Heart left ventricle (tissue), 16 donors: ENCODE measurements around the gene TM4SF1. TPM values are rescaled to one million over a fixed set of nuclear protein-coding genes. Genes with fewer than 3 reads are reported as not detected.
"Not testable (repeated sequence)": the region's sequence is repeated elsewhere in the genome, so short reads cannot be mapped to it uniquely, and the experiment has no call there.

Experiments used
- ATAC-seq, 4 donors: fragments of 200-7000 bp; cut with Tn5 transposase; one replicate each; pipeline ENCODE4 v1.9.1; 2020 to 2022; ENCODE audit warnings: moderate library complexity in 4 of 4, mild to moderate bottlenecking in 3 of 4, moderate number of reproducible peaks in 1 of 4
- DNase-seq, 5 donors: peaks; one replicate each; pipeline ENCODE4 v3.0.0-alpha.2; 2020
- H3K27ac ChIP-seq, 12 donors: fragments of 200-600 bp; sonication (generic) in 4 of 12; one replicate each; pipeline versions ENCODE4 v1.5.0 to v1.8.0; 2016 to 2022; ENCODE audit warnings: mild to moderate bottlenecking in 2 of 12
- H3K27me3 ChIP-seq, 9 donors: fragments of 200-600 bp; sonication (generic) in 2 of 9; one replicate each; pipeline versions ENCODE4 v1.5.1 to v1.8.0; 2016 to 2022; ENCODE audit warnings: mild to moderate bottlenecking in 3 of 9
- H3K36me3 ChIP-seq, 9 donors: fragments of 200-600 bp; sonication (generic) in 2 of 9; one replicate each; pipeline versions ENCODE4 v1.5.0 to v1.8.0; 2018 to 2022; ENCODE audit warnings: mild to moderate bottlenecking in 2 of 9
- H3K4me1 ChIP-seq, 12 donors: fragments of 200-600 bp; sonication (generic) in 4 of 12; one replicate each; pipeline versions ENCODE4 v1.5.0 to v1.8.0; 2016 to 2022; ENCODE audit warnings: mild to moderate bottlenecking in 3 of 12
- H3K4me3 ChIP-seq, 12 donors: fragments of 200-600 bp; sonication (generic) in 4 of 12; one replicate each; pipeline versions ENCODE4 v1.5.0 to v1.8.0; 2017 to 2022; ENCODE audit warnings: mild to moderate bottlenecking in 9 of 12, moderate library complexity in 4 of 12
- H3K9me3 ChIP-seq, 12 donors: fragments of 200-600 bp; sonication (generic) in 4 of 12; one replicate each; pipeline versions ENCODE4 v1.5.0 to v1.8.0; 2016 to 2022; ENCODE audit warnings: mild to moderate bottlenecking in 1 of 12
- POLR2A ChIP-seq, 2 donors: fragments of 450-650 bp; IDR thresholded peaks; one replicate each; pipeline ENCODE4 v1.6.1; 2017; ENCODE audit warnings: antibody characterized with exemption in 2 of 2, mild to moderate bottlenecking in 2 of 2, moderate library complexity in 2 of 2
- WGBS, 4 donors: extraction: QIAGEN DNeasy Blood & Tissue Kit in 2 of 4; methylation state at CpG; one replicate each; pipeline versions ENCODE4 v1.1.5 to v1.1.7; 2013 to 2018; 5-methylcytosine and 5-hydroxymethylcytosine counted together
- intact Hi-C, 10 donors: fragments of 100-400 bp; cut with DNase I; formaldehyde crosslinking; loops; one replicate each; pipeline versions ENCODE4 v1.11.1 to v1.14.2; 2022
- polyA plus RNA-seq, 2 donors: library from polyadenylated mRNA; stranded (reverse); fragments of 200-250 nt; gene quantifications; one replicate each; pipeline ENCODE4 v1.2.3, GENCODE V29; 2013
- total RNA-seq, 9 donors: library from RNA; depleted of rRNA in 2 of 9; stranded (reverse); fragments of >200 nt in 2 of 9; fragmentation: NEBNext Ultra II Directional in 3 of 9; extraction: Animal tissue kit (Norgen Biotek cat#: 25700) in 3 of 9; gene quantifications; one replicate each; pipeline versions ENCODE4 v1.1.0 to v1.2.4, GENCODE V29; 2016 to 2023
- TF ChIP-seq, protein P1 (sequence below), 12 donors: fragments of 200-600 bp; sonication (generic) in 4 of 12; IDR thresholded peaks; one replicate each; pipeline versions ENCODE4 v1.5.0 to v1.8.0; 2018 to 2022; ENCODE audit warnings: antibody characterized with exemption in 12 of 12, mild to moderate bottlenecking in 5 of 12
- donor health status: ischemic (EF 13 %, LVEDD 7.1; RV severe dilation, severe dysfunction).
- donor health status: healthy with polysubstance abuse.
- donor health status: DM: no; HTN: yes; CAD: no.
- donor health status: DM: no; HTN: no; CAD: no.
- donor health status: ischemic (EF 25% LVEDD 6.9; RV normal size, moderate dysfunction).
- donor health status: ischemic (EF 25% LVEDD 5.7; RV mildly dilated, moderate dysfunction).
- donor health status: healthy.
- donor health status: DM: yes; HTN: yes; CAD: no.
- donor health status: ischemic (EF 35%, LVEDD 5.7; RV mildly dilated, moderate dysfunction).
- donor health status: nonischemic (EF 11% LVEDD 7.7; RV severe dilation, severe dysfunction).
- donor health status: DM: yes; HTN: yes; CAD: no.
- donor health status: PGD.
- donor health status: ischemic (EF 29% LVEDD 5.4; RV normal size, mild dysfunction).
- donor health status: nonischemic (EF 23%, LVEDD 6.1; RV moderate dilation, normal function).

Gene TM4SF1
- total and polyA plus RNA-seq, 11 donors = 61.6 to 224 (median 111) TPM

- TF ChIP-seq, protein P1, sequence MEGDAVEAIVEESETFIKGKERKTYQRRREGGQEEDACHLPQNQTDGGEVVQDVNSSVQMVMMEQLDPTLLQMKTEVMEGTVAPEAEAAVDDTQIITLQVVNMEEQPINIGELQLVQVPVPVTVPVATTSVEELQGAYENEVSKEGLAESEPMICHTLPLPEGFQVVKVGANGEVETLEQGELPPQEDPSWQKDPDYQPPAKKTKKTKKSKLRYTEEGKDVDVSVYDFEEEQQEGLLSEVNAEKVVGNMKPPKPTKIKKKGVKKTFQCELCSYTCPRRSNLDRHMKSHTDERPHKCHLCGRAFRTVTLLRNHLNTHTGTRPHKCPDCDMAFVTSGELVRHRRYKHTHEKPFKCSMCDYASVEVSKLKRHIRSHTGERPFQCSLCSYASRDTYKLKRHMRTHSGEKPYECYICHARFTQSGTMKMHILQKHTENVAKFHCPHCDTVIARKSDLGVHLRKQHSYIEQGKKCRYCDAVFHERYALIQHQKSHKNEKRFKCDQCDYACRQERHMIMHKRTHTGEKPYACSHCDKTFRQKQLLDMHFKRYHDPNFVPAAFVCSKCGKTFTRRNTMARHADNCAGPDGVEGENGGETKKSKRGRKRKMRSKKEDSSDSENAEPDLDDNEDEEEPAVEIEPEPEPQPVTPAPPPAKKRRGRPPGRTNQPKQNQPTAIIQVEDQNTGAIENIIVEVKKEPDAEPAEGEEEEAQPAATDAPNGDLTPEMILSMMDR (IDR thresholded peaks at IDR 0.05) = no peak
- no peak for TF ChIP-seq POLR2A (IDR thresholded peaks at IDR 0.05)
- H3K36me3 ChIP-seq = no peaks in the 10 kb centered on the region
- H3K27ac ChIP-seq = peak overlapping the region in 4 of 12 donors; percentile 16 to 51 (median 28)
- H3K4me3 ChIP-seq = no peak overlapping the region
- no peaks in the 10 kb centered on the region for H3K27me3 ChIP-seq
- peaks cover 0 to 50% (median 28%) of the 10 kb centered on the region in 12 donors for H3K4me1 ChIP-seq
- WGBS, 4 donors = 75 to 82% (median 81%) methylated on average over 4 of the region's 4 CpGs
- DNase-seq = no peak
- intact Hi-C loops = no loop called here
- ATAC-seq = no peak
- no peaks in the 10 kb centered on the region for H3K9me3 ChIP-seq
Observed at GRCh38 chr3:149382101-149382467, 4.6 kb upstream of the TM4SF1 start.

DNA sequence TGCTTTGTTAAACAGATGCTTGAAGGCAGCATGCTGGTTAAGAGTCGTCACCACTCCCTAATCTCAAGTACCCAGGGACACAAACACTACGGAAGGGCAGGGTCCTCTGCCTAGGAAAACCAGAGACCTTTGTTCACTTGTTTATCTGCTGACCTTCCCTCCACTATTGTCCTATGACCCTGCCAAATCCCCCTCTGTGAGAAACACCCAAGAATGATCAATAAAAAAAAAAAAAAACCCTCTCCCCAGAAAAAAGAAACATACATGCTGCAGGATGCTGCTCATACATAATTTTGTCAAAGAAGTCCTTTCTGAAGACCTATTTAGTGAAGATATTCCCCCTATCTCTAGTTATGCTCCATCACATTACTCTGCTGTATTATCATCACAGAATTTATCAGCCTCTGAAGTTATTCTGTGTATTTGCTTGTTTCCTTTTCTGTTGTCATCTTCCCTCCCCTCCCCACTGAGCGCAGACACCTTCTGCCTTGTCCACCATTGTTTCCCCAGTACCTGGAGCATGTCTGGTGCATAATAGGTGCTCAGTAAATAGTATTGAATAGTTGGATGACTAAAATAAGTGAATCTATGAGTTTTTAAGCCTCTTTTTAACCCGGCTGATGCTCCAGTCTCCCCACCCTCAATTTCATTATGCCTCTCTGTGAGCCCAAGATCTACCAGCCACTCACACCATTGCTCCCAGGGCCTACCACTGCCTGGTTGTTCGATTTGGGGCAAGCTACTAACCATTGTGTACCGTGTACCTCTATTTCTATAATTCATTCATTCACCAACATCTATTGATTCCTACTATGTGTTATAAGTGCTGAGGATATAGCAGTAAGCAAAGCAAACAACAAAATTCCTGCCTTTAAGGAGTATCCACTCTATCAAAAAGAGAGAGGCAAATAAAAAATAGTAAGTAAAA is 4.0 kb upstream of the TM4SF1 start:
- H3K4me3 ChIP-seq = no peak overlapping the region
- no peaks in the 10 kb centered on the region for H3K9me3 ChIP-seq
- H3K27ac ChIP-seq = peak overlapping the region in 4 of 12 donors; percentile 16 to 51 (median 28)
- H3K36me3 ChIP-seq = no peaks in the 10 kb centered on the region
- peaks cover 0 to 43% (median 22%) of the 10 kb centered on the region in 12 donors for H3K4me1 ChIP-seq
- no peaks in the 10 kb centered on the region for H3K27me3 ChIP-seq
- DNase-seq = no peak
- TF ChIP-seq POLR2A (IDR thresholded peaks at IDR 0.05) = no peak
- TF ChIP-seq, protein P1 (IDR thresholded peaks at IDR 0.05) = no peak
- WGBS, 4 donors = 57 to 76% (median 70%) methylated on average over 6 of the region's 6 CpGs
- no peak for ATAC-seq
- intact Hi-C loops = no loop called here

- H3K9me3 ChIP-seq, ATAC-seq, H3K27me3 ChIP-seq, DNase-seq, intact Hi-C loops, H3K4me3 ChIP-seq, H3K36me3 ChIP-seq, H3K27ac ChIP-seq: not testable (repeated sequence)
- 97 to 100% methylated on average over 15 to 22 of the region's 32 CpGs; no CpG with 5 or more reads in 2 of the 4 donors for WGBS, 4 donors
- peaks cover 0 to 36% (median 17%) of the 10 kb centered on the region in 12 donors for H3K4me1 ChIP-seq
Observed at GRCh38 chr3:149380220-149380619, 2.8 kb upstream of the TM4SF1 start.

DNA sequence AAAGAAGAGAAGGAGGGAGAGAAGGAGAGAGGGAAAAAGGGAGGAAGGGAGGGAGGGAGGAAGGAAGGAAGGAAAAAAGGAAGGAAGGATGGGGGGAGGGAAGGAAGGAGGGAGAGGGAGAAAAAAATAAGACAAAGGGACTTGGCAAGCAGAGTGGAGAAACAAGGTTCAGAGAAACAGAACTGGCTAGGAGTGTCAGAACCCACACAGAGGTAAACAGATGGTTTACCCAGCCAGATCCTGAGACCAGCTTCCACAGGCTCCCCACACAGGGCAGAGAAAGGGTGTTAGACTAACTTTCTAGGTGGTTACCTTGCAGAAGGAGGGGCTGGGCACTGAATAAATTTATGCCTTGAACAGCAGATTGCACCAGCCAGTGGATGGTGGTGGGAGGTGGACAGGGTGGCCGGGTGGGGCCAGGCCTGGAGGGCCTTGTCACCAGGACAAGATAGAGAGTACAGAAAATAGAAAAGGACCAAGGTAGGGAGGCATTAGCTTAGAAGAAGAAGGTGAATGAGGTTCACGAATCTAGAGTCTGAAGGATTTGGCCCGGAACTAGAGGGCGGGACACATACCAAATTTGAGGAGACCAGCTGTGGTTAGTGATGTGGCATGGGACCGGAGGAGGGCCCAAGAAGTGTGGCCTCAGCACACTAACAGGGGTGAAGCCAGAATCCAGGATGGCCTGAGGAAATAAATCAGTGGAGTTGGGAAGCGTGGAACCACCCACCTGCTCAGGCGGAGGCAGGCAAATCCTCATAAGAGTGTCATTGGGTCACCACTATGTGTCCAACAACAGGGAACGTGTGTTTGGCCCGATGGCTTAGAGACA is 1.2 kb upstream of the TM4SF1 start:
- no peak for ATAC-seq
- Histone ChIP-seq H3K4me1 (peaks cover 0 to 37% (median 15%) of the 10 kb centered on the region in 12 donors), H3K27ac (peak overlapping the region; percentile 66 to 90 (median 84)), H3K36me3 (peaks cover 0 to 20% (median 11%) of the 10 kb centered on the region in 9 donors), H3K9me3 (no peaks in the 10 kb centered on the region), H3K27me3 (no peaks in the 10 kb centered on the region), H3K4me3 (peak overlapping the region in 7 of 12 donors; percentile 54 to 73 (median 64))
- TF ChIP-seq POLR2A (IDR thresholded peaks at IDR 0.05) = no peak
- TF ChIP-seq, protein P1 (IDR thresholded peaks at IDR 0.05) = no peak
- intact Hi-C loops = loop anchor here in 5 of 10 donors (5.0 kb wide), 2 partner anchors 36 to 46 kb away; partner anchors contain the start of gene TM4SF18 (in 1 of the 5)
- 87 to 90% (median 89%) methylated on average over 9 of the region's 9 CpGs for WGBS, 4 donors
- DNase-seq = no peak
